Stimulated activated CD4-positive, alpha-beta T cell treated with anti-CD3 and anti-CD28 coated beads, Interleukin-4, amount 100 ng/mL, for 48 hours (primary cell): ENCODE measurements around the gene JMJD8.
A peak's percentile ranks its signal among the peaks of the same experiment; 100 is the strongest.

Experiments used
- DNase-seq, 2 donors: peaks; one replicate each; pipeline ENCODE4 v3.0.0-alpha.2; 2020; ENCODE audit warnings: low read depth in 2 of 2

Gene JMJD8

DNA sequence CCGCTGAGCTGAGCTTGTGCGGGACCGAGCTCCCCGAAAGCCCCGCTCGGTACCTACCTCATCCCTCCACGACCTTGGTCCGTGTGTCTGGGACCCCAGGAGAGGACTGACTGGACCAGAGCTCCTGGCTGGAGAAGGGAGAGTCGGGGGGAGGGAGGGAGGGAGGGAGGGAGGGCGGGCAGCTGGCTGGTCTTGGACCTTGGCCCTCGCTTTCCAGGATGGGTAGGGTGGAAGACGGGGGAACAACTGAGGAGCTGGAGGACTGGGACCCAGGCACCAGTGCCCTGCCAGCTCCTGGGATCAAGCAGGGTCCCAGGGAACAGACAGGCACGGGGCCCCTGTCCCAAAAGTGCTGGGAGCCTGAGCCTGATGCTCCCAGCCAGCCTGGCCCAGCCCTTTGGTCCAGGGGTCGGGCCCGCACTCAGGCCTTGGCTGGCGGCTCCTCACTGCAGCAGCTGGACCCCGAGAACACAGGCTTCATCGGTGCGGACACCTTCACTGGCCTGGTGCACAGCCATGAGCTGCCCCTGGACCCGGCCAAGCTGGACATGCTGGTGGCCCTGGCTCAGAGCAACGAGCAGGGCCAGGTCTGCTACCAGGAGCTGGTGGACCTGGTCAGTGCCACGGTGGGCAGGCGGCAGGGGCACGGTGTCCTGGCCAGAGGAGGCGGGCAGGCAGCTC, 8.1 kb downstream of the JMJD8 start:
- no peak for DNase-seq

DNA sequence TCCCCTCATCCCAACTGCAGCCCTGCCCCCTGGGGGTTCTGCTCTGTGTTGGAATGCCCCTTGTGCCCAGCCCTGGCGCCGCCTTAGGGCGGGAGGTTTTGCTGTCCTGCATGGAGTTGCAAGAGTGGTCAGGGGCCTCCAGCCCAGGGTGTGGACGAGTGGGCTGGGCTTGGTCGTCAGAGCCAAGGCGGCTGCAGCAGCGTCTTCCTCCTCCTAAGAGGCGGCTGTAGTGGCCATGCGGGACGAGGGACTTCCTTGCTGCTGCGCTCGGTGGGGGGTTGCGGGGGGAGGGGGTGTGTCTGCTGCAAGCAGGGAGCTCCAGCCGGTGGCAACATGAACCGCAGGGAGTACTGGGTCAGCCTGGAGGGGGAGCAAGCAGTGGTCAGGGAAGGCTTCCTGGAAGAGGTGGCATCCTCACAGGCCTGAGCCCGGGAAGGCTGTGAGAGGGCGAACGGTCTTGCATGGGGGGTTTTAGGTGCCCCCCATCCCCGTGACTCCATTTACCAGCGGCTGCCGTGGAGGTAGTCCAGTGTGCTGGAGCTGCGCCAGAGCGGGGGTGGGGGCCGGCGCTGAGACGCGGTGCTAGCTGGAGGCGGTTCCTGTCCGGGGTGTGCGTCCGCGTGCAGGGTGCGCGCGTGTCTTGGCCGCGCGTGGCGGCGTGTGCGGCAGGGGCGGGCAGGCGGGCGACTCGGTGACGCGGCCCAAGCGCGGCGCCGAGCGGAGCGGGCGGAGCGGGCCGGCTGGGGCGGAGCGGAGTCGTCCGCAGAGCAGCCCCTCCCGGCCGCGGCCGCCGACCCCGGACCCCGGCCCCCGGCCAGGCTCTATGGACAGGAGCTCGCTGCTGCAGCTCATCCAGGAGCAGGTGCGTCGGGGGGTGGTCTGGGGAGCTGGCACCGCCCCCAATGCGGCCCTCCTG, 8.9 kb downstream of the JMJD8 start, which contains the start of gene RHBDL1:
Gene RHBDL1, plus strand, starts transcription at position 704 of the 916 bp plus-strand sequence. Its CDS starts 120 bp downstream, at position 824.
- no peak for DNase-seq

DNA sequence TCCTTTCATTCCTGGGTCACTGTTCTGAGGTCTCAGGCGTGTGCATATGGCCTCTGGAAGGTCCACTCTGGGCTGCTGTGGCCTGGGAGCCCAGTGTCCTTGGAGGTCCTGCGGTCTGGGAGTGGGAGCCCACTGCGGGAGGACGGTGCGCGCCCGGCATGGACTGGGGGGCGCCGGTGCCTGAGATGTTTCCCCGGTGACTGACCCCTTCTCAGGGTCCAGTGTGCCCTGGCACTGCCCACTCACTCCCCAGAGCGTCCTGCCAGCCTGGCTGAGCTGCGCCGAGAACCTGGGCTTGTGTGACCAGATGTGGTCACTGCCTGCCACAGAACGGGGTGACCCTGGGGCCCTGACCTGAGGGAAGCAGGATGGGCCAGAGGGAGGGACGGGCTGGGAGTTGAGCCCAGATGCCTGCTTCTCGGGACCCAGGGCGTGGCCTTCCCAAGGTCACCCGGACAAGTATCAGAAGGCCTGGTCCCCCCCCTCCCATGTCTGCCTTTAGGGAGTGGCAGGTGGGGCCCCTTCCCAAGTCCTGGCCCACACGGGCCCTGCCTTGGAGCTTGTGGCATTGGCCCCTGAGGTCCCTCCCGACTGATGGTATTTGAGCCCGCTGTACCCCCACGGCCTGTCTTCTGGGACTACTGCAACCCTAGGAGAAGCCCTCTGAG, 9.8 kb downstream of the JMJD8 start:
- no peak for DNase-seq

DNA sequence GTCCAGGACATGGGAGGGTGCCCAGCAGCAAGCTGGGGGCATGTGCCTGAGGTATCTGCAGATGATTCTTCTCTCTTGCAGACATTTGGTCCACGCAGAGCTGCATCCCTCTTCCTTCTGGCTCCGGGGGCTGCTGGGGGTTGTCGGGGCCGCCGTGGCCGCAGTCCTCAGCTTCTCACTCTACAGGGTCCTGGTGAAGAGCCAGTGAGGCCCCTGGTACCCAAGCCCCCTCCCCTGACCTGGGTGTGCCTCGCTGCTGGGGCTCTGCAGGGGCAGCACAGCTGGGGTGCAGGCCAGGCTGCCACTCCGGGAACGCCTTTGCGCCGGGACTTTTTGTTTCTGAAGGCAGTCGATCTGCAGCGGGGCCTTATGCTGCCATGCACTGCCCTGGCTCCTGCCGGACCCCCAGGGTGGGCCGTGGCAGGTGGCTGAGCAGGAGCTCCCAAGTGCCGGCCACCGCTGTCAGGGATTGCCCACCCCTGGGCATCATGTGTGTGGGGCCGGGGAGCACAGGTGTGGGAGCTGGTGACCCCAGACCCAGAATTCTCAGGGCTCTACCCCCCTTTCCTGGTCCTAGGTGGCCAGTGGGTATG, 10.6 kb downstream of the JMJD8 start:
- DNase-seq: no peak

DNA sequence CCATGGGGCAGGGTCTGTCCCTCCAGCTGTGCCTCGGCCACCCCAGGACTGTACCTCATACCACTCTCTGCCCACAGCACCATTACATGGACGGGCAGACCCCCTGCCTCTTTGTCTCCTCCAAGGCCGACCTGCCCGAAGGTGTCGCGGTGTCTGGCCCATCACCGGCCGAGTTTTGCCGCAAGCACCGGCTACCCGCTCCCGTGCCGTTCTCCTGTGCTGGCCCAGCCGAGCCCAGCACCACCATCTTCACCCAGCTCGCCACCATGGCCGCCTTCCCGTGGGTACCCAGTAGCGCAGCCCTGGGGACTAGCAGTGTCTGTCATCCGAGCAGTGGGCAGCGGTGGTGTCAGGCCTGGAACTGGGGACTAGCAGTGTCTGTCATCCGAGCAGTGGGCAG, 11.3 kb downstream of the JMJD8 start:
- no peak for DNase-seq

DNA sequence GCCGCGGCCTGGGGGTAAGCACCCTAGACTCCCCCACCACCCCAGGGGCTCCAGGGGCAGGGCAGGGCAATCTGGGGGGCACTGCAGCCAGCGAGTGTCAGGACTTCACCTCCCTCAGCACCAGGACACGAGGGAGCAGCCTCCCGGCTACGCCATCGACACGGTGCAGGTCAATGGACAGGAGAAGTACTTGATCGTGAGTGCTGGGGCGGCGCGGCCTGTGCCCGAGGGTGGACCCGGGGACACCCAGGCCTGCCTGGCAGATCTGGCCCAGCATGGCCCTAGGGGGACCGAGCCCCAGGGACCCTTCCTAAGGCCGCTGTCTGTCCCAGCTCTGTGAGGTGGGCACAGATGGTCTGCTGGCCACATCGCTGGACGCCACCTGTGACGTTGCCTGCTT, 11.8 kb downstream of the JMJD8 start:
- no peak for DNase-seq

DNA sequence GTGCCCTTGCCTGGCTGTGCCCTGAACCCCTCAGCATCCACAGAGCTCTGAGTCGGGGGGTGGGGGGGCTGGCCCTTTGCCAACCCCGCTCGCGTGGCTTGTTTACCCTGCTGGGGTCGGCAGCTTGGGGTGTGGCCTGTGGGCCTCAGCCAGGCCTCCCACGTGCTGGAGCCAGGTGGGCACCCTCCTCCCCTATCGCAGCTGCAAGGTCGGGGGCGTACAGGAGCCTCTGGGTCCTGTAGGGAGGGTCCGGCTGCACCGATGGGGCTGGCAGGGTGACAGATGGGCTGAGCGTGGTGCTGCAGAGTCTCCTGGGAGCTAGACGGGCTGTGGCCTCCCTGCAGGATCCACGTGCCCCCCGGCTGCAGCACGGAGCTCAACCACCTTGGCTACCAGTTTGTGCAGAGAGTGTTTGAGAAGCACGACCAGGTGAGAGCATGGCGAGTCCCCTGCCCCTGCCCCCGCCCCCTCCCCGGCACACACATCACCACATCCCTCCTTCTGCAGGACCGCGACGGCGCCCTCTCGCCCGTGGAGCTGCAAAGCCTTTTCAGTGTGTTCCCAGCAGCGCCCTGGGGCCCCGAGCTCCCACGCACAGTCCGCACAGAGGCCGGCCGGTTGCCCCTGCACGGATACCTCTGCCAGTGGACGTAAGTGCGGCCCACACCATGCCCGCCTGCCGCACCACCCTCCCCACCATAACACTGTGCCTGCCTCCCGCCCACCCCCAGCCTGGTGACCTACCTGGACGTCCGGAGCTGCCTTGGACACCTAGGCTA, 12.6 kb downstream of the JMJD8 start:
- DNase-seq: no peak

DNA sequence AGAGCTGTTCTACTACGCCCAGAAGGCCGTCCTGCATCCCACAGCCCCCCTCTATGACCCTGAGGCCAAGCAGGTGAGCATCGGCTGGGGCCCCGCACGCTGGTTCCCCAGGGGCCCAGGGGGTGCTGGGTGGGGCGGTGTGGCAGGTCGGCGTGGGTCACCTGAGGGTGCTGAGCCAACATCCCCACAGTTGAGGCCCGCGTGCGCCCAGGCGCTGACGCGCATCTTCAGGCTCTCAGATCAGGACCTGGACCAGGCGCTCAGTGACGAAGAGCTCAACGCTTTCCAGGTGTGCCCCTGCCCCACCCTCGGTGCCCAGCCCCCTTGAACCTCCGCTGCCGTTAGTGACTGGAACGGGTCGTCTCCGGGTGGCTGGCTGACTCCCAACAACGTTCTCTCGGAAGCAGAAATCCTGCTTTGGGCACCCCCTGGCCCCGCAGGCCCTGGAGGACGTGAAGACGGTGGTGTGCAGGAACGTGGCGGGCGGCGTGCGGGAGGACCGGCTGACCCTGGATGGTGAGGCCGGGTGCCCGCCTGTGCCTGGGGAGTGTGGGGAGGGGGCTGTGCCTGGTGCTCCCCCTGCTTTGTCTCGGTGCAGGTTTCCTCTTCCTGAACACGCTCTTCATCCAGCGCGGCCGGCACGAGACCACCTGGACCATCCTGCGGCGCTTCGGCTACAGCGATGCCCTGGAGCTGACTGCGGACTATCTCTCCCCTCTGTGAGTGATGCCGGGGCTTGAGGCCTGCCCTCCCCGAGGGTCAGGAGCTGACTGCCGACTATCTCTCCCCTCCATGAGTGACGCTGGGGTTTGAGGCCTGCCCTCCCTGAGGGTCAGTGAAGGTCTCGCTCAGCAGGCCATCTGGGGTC, 13.4 kb downstream of the JMJD8 start:
- no peak for DNase-seq

DNA sequence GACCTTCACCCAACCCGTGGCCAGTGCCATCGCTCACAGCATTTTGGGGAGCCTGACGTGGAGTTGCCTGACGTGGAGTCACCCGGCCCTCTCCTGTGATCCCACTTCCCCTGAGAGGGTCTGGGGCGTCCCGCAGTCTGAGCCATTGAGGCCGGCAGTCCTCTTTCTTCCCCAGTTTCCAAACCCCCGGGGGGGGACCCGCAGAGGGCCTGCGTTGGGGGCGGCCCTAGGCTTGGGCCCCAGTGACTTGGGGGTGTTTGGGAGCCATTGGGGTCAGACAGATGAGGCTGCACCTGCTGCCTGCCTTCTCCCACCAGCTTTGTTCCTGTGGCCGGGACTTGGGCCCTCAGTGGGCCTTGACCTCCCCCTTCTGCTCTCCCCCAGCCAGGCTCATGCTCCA, 14.5 kb downstream of the JMJD8 start:
- no peak for DNase-seq

DNA sequence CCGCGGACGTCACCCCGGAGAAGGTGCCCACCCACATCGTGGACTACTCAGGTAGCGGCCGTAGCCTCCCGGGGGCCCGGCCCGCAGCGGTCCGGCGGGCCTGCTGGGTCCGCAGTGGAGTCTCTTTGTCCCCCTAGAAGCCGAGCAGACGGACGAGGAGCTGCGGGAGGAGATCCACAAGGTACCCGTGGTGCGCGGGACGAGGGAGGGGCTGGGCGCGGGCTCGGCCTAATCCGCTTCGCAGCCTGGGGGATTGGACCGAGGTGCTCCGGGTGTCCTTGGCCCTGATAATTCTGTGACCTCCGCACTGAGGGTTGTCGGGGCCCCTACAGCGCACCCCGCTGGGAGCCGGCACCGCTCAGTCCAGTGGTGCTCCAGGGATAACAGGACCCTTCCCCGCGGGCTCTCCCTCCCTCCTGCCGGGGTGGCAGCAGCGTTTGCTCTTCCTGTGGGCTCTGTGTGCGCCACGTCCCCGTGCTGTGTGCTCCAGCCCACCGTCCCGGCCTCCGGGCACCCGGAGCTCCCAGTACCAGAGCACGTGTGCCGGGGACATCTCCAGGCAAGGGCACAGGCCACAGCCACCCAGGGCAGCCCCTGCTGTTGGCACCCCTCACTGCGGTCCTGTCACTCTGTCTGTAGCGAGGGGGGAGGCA, 15.5 kb downstream of the JMJD8 start:
- no peak for DNase-seq

DNA sequence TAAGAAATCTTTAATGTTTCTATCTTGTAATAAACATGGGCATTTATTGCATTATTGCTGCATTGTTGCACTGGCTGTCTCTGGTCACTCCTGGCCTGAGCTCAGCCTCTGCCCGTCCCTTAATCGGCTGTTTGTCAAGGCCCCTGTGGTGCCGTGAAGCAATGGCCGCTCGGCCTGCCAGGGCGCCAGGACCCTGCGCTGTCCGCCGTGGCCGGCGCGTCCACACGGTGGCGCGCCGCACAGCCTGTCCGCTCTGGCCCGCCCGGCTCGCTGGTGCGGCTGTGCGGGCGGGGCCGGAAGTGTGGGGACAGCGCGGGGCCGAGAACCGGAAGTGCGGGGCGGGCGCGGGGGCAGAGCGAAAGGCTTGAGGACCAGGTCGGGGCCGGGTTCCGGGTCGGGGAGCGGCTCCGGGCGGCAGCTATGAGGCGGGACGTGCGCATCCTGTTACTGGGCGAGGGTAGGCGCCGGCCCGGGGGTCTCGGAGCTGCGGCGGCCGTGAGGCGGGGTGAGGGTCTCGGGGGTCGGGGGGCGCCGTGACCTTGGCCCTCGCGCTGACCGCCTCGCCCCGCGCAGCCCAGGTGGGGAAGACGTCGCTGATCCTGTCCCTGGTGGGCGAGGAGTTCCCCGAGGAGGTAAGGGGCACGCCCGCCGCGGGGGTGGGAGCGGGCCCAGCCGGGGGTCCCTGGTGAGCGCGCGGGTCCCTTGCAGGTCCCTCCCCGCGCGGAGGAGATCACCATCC, 16.2 kb downstream of the JMJD8 start, which contains the start of gene RHOT2:
Gene RHOT2, plus strand, starts transcription at position 353 of the 739 bp plus-strand sequence. Its CDS starts 68 bp downstream, at position 421.
- peak; percentile 90 to 95 for DNase-seq

DNA sequence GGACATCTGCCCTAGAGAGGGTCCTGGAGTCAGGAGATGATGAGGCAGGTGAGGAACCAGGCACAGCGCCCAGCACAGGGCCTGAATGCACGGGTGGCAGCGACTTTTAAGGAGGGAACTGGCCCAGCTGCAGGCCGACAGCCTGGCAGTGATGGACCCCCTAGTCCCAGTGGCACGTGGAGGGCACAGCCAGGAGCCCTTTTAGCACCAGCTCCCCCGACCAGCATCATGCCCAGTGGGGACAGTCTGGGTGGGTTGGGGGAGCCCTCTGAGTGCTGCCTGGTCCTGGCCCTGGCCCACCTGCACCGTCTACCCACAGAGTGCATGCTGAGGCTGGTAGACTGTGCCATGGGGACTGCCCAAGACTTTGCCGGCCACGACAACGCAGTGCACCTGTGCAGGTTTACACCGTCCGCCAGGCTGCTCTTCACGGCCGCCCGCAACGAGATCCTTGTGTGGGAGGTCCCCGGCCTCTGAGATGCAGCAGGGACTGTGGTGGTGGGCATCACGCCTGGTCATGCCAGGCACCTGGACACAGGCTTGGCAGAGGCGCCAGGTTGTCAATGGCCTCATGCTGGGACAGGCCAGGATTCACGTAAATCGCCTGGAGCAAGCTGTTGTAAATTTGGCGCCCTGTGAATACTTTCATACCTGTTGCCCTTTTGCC, 16.9 kb downstream of the JMJD8 start:
- DNase-seq: no peak

DNA sequence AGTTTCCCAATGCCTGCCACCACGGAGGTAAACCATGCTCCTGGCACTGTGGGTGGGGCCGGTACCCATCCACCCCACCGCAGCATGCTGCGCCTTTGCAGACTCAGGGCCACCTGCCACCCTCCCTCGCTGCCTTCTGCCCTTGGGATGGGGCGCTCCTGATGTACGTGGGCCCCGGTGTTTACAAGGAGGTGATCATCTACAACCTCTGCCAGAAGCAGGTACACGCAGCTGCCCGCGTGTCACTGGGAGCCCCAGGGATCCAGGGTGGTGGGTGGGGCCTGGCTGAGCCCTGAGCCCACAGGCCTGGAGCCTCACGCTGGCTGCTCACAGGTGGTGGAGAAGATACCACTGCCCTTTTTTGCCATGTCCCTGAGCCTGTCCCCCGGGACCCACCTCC, 17.6 kb downstream of the JMJD8 start:
- no peak for DNase-seq

DNA sequence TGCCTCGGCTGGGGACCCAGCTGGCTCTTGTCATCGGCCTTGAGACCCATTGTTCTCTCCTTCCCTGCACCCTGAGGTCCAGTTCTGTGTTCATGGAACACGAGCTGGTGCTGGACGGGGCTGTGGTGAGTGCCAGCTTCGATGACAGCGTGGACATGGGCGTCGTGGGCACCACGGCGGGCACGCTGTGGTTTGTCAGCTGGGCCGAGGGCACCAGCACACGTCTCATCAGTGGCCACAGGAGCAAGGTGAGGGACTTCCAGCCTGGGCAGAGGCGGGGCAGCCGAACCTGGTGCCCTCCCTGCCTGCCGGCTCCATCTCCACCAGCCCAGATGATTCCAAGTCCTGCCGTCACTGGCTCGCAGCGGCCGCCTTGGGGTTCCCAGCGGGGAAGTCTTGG, 21.5 kb downstream of the JMJD8 start:
- DNase-seq: no peak

DNA sequence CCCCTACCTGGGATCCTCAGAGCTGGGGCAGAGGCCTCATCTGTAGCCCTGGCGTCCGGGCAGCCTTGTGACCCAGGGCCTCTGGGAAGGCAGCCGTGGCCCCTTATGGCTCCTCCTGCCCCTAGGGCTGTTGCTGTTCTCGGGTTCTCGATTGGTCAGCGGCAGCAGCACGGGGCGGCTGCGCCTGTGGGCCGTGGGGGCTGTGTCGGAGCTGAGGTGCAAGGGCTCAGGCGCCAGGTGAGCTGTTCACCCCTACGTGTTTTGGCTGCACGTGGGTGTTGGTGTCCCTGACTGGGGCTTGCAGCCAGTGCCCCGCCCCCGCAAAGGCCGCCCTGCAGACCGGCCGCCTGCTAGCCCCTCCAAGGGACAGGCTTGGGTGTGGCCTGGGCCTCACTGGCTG, 22.0 kb downstream of the JMJD8 start:
- no peak for DNase-seq

DNA sequence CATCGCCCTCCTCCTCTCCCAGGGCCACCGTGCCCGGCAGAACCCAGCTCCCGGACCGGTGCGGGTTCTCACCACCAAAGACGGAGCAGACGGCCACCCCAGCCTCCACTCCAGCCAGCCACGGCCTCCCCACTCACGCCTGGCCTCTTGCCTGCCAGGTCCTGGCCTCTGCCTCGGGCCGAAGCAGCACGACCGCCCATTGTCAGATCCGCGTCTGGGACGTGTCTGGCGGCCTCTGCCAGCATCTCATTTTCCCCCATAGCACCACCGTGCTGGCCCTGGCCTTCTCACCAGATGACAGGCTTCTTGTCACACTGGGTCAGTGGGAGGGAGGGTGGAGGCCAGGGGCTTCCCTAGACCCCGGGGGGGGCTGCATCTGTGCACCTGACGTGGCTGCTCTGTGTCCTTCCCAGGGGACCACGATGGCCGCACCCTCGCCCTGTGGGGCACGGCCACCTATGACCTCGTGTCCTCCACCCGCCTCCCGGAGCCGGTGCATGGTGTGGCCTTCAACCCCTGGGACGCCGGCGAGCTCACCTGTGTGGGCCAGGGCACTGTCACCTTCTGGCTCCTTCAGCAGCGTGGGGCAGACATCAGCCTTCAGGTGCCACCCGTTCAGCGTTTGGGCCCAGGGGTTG, 22.8 kb downstream of the JMJD8 start:
- no peak for DNase-seq

DNA sequence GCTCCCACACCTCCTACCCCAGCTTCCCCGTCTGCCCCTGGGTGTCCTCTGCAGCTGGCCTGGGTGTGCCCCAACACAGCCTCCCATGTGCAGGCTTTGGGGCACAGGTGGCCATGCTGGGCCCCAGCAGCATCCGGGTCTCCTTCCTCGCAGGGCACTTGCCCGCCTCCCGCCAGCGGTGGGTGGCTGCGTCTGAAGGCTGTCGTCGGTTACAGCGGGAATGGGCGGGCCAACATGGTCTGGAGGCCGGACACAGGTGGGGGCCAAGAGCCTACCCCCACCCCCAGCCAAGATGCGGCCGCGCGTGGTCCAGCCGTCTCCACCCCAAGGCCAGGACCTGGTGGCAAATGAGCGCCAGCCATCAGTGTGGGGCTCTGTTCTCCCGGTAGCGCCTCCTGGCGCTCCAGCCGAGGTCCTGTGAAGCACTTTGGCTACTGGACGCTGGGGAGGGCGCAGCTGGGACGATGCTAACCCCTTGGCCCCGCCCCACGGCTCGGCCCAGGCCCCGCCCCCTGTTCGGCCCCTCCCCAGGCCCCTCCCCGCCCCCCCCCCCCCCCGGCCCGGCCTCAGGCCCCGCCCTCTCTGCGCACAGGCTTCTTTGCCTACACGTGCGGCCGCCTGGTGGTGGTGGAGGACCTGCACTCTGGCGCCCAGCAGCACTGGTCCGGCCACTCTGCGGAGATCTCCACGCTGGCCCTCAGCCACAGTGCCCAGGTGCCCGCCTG, 23.5 kb downstream of the JMJD8 start:
- peak in 1 of 2 donors; percentile 67 for DNase-seq
